Panc1 (cell line): ENCODE data around the gene TOLLIP. TPM values are rescaled to one million over a fixed set of nuclear protein-coding genes. Genes with fewer than 3 reads are reported as not detected.
A peak's percentile ranks its signal among the peaks of the same experiment; 100 is the strongest.

Experiments
- ATAC-seq: fragments of 200-7000 bp; cut with Tn5 transposase; 2 replicates; pipeline ENCODE4 v1.9.1; 2020; ENCODE audit warnings: mild to moderate bottlenecking, moderate library complexity
- BruUV-seq: library from RNA; stranded (reverse); fragments of 400-500 nt; replicated peaks from 2 replicates; lab custom pipeline; 2021; lab: Mats Ljungman, UMichigan
- CTCF ChIA-PET: fragments of 300-600 bp; sonication (Branson Sonifier 250); formaldehyde crosslinking; loops from one replicate; lab custom pipeline; 2022; ENCODE audit warnings: antibody characterized with exemption; lab: Charles Lee
- POLR2A ChIA-PET: fragments of 300-600 bp; sonication (Branson Sonifier 250); formaldehyde crosslinking; loops from one replicate; lab custom pipeline; 2022; ENCODE audit warnings: antibody characterized with exemption; lab: Charles Lee
- DNase-seq: peaks from one replicate; pipeline ENCODE4 v3.0.0-alpha.2; 2010; ENCODE audit warnings: low read depth, low spot score
- H3K27ac ChIP-seq: 2 replicates; pipeline ENCODE4 v1.5.1; 2011; ENCODE audit warnings: mild to moderate bottlenecking, low read length, inconsistent platforms
- H3K27me3 ChIP-seq: fragments of 200-500 bp; sonication (Bioruptor generic); 2 replicates; pipeline ENCODE4 v1.6.0; 2014; ENCODE audit warnings: low read length, inconsistent platforms; ENCODE audit not compliant: control insufficient read depth, insufficient read depth
- H3K36me3 ChIP-seq: fragments of 200-500 bp; sonication (Bioruptor generic); 2 replicates; pipeline ENCODE4 v1.5.1; 2014; ENCODE audit warnings: inconsistent platforms, mild to moderate bottlenecking, low read length, moderate library complexity; ENCODE audit not compliant: control insufficient read depth, insufficient read depth
- H3K4me1 ChIP-seq: 2 replicates; pipeline ENCODE4 v1.5.1; 2011; ENCODE audit warnings: inconsistent platforms, mild to moderate bottlenecking, low read length, moderate library complexity; ENCODE audit not compliant: control insufficient read depth, insufficient read depth
- H3K4me3 ChIP-seq, 2 experiments: 2 replicates each; pipeline ENCODE4 v1.5.1; 2011 to 2012; ENCODE audit warnings: low read depth in 2 of 2, low read length in 2 of 2, mild to moderate bottlenecking in 2 of 2, inconsistent platforms in 1 of 2, moderate library complexity in 1 of 2
- H3K9me3 ChIP-seq: fragments of 200-500 bp; sonication (Bioruptor generic); 2 replicates; pipeline ENCODE4 v1.5.1; 2014; ENCODE audit warnings: low read depth, mild to moderate bottlenecking, inconsistent platforms, low read length, moderate library complexity; ENCODE audit not compliant: control insufficient read depth, insufficient read depth
- CTCF ChIP-seq: fragments of 450-650 bp; IDR thresholded peaks from 2 replicates; pipeline ENCODE4 v1.5.1; 2017; ENCODE audit warnings: mild to moderate bottlenecking
- POLR2AphosphoS5 ChIP-seq: IDR thresholded peaks from 2 replicates; pipeline ENCODE4 v1.6.1; 2012; ENCODE audit warnings: mild to moderate bottlenecking, low read depth, low read length, moderate library complexity
- REST ChIP-seq, 2 experiments: IDR thresholded peaks; 2 replicates each; pipeline ENCODE4 v1.6.1; 2011 to 2012; ENCODE audit warnings: low read depth in 2 of 2, control low read depth in 1 of 2, low read length in 1 of 2, mild to moderate bottlenecking in 1 of 2, moderate library complexity in 1 of 2; ENCODE audit not compliant: insufficient read depth in 1 of 2
- SIN3A ChIP-seq: IDR thresholded peaks from 2 replicates; pipeline ENCODE4 v1.6.1; 2012; ENCODE audit warnings: low read depth, mild to moderate bottlenecking, low read length, moderate library complexity, borderline replicate concordance; ENCODE audit not compliant: insufficient read depth
- TCF7L2 ChIP-seq: IDR thresholded peaks from 2 replicates; pipeline ENCODE4 v1.6.1; 2011; ENCODE audit warnings: mild to moderate bottlenecking, low read depth, low read length, inconsistent platforms
- in situ Hi-C: cut with HindIII; loops from 2 replicates; pipeline ENCODE4 v1.10.0; 2016; ENCODE audit warnings: low sequenced_read_pairs, low pct_unique_long_range_greater_than_20kb
- intact Hi-C: fragments of 100-400 bp; cut with micrococcal nuclease; formaldehyde crosslinking; loops from one replicate; pipeline ENCODE4 v1.10.0; 2022; ENCODE audit not compliant: unreplicated experiment
- total RNA-seq: library from RNA; stranded (reverse); gene quantifications from one replicate; pipeline ENCODE4 v1.2.1, GENCODE V29; 2021; ENCODE audit not compliant: unreplicated experiment

TOLLIP gene
- total RNA-seq, 1 experiment from 2014 or later = 141 TPM

GRCh38 chr11:1307998-1308742 is 1.3 kb downstream of the TOLLIP start:
- H3K9me3 ChIP-seq = peaks cover 7% of the 10 kb centered on the region; the same call in 1 of the 2 replicates
- ATAC-seq (no peak), DNase-seq (no peak)
- H3K27me3 ChIP-seq = no peaks in the 10 kb centered on the region
- peaks cover 27% of the 10 kb centered on the region for H3K4me1 ChIP-seq
- CTCF ChIA-PET = no interaction called here
- intact Hi-C loops (loop anchor here (10.0 kb wide), 1 partner anchor 207 kb away; no protein-coding TSS in a partner anchor), in situ Hi-C loops (no loop called here)
- TSS peak; percentile 54 for BruUV-seq
- peak overlapping the region; percentile 52 for H3K27ac ChIP-seq
- POLR2A ChIA-PET = no interaction called here
- peak overlapping the region; percentile 66 for H3K4me3 ChIP-seq
- no peaks in the 10 kb centered on the region for H3K36me3 ChIP-seq
- no peak for TF ChIP-seq CTCF
- TF ChIP-seq POLR2AphosphoS5 = no peak
- TF ChIP-seq REST (IDR thresholded peaks at IDR 0.05; ENCODE audit: insufficient read depth in 1 of 2, low read depth in 2 of 2, low read length in 1 of 2) = no peak
- no peak for TF ChIP-seq SIN3A
- no peak for TF ChIP-seq TCF7L2

GRCh38 chr11:1307163-1307870 is 2.1 kb downstream of the TOLLIP start:
- Histone ChIP-seq H3K4me1 (peaks cover 27% of the 10 kb centered on the region), H3K36me3 (no peaks in the 10 kb centered on the region), H3K9me3 (peaks cover 6% of the 10 kb centered on the region; the same call in 1 of the 2 replicates), H3K27ac (peak overlapping the region; percentile 52; the same call in 1 of the 2 replicates), H3K27me3 (no peaks in the 10 kb centered on the region), H3K4me3 (no peak overlapping the region)
- no TSS peak for BruUV-seq
- ATAC-seq (no peak), DNase-seq (no peak)
- in situ Hi-C loops (no loop called here), intact Hi-C loops (loop anchor here (10.0 kb wide), 1 partner anchor 207 kb away; no protein-coding TSS in a partner anchor)
- TF ChIP-seq REST (IDR thresholded peaks at IDR 0.05; ENCODE audit: insufficient read depth in 1 of 2, low read depth in 2 of 2, low read length in 1 of 2) (no peak), TCF7L2 (no peak), CTCF (no peak), POLR2AphosphoS5 (no peak)
- POLR2A ChIA-PET = no interaction called here
- CTCF ChIA-PET = no interaction called here
